GM23338 (cell line): ENCODE results near the gene TPD52L2.

Experiments
- CREB1 ChIP-seq: fragments of 250-450 bp; sonication (Bioruptor Pico); IDR thresholded peaks from 2 replicates; pipeline ENCODE4 v1.5.0; 2020; ENCODE audit warnings: low read depth, mild to moderate bottlenecking, moderate library complexity
- EZH2 ChIP-seq: fragments of 200-600 bp; sonication (generic); IDR thresholded peaks from one replicate; pipeline ENCODE4 v1.8.0; 2017; ENCODE audit warnings: antibody characterized with exemption, mild to moderate bottlenecking, low read depth; ENCODE audit not compliant: unreplicated experiment
- EZH2phosphoT487 ChIP-seq: fragments of 200-600 bp; sonication (generic); IDR thresholded peaks from one replicate; pipeline ENCODE4 v1.8.1; 2018; ENCODE audit warnings: antibody characterized with exemption; ENCODE audit not compliant: unreplicated experiment
- JUNB ChIP-seq: IDR thresholded peaks from one replicate; pipeline ENCODE4 v1.6.1; 2016; ENCODE audit warnings: antibody characterized with exemption; ENCODE audit not compliant: unreplicated experiment
- NANOG ChIP-seq: IDR thresholded peaks from 2 replicates; pipeline ENCODE4 v1.6.1; 2016; ENCODE audit warnings: antibody characterized with exemption, borderline replicate concordance
- POLR2AphosphoS5 ChIP-seq: IDR thresholded peaks from 2 replicates; pipeline ENCODE4 v1.6.1; 2016; ENCODE audit warnings: antibody characterized with exemption, low read depth
- STAT1 ChIP-seq: IDR thresholded peaks from one replicate; pipeline ENCODE4 v1.6.1; 2016; ENCODE audit warnings: antibody characterized with exemption; ENCODE audit not compliant: unreplicated experiment
- ZNF331 ChIP-seq: fragments of 250-450 bp; sonication (Bioruptor Pico); IDR thresholded peaks from 2 replicates; pipeline ENCODE4 v1.5.0; 2020; ENCODE audit warnings: low read depth, mild to moderate bottlenecking, moderate library complexity
- TF ChIP-seq, protein P1 (sequence below), 2 experiments: fragments of 200-600 bp in 1 of 2; sonication (generic) in 1 of 2; conservative IDR thresholded peaks; 2 replicates each; pipeline versions ENCODE4 v1.5.1 to v1.6.1; 2016 to 2017; ENCODE audit warnings: antibody characterized with exemption in 2 of 2, low read depth in 2 of 2, mild to moderate bottlenecking in 2 of 2, moderate library complexity in 1 of 2
- TF ChIP-seq, protein P2 (sequence below): IDR thresholded peaks from 2 replicates; pipeline ENCODE4 v1.6.1; 2016; ENCODE audit warnings: antibody characterized with exemption
- TF ChIP-seq, protein P3 (sequence below): IDR thresholded peaks from one replicate; pipeline ENCODE4 v1.6.1; 2018; ENCODE audit warnings: antibody characterized with exemption; ENCODE audit not compliant: unreplicated experiment
- TF ChIP-seq, protein P4 (sequence below): fragments of 250-450 bp; sonication (Bioruptor Pico); IDR thresholded peaks from 2 replicates; pipeline ENCODE4 v1.5.0; 2020; ENCODE audit warnings: mild to moderate bottlenecking, moderate library complexity

DNA sequence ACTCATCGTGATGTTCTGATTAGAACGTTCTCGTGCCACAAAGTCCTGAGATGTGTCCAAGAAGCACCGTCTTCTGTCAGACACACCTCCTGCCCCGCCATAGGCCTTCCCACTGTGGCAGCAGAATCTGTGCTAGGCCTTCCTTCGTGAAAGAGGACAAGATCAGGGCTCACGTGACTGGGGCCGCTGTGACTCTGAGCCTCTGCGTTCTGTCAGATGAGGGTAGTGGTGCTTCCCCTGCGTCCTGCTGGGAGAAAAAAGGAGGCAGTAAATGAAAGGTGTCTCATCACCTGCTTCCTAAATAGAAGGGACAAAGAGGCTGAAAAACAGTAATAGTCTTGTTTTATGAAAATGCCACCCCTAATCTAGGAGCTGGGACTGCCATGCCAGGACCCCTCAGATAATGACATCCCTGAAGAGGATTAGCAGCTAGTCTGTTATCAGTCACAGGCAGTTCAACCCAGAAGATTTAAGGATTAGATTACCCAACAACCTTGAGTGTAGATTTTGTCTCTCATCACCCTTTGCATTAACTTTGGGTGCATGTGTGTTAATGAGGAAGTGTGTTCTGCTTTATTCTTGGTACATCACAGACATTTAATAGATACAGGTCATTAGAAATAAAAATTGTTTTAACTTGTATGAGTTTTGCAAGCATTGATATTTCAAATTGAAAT is 34.0 kb downstream of the TPD52L2 start:
- TF ChIP-seq, protein P1, sequence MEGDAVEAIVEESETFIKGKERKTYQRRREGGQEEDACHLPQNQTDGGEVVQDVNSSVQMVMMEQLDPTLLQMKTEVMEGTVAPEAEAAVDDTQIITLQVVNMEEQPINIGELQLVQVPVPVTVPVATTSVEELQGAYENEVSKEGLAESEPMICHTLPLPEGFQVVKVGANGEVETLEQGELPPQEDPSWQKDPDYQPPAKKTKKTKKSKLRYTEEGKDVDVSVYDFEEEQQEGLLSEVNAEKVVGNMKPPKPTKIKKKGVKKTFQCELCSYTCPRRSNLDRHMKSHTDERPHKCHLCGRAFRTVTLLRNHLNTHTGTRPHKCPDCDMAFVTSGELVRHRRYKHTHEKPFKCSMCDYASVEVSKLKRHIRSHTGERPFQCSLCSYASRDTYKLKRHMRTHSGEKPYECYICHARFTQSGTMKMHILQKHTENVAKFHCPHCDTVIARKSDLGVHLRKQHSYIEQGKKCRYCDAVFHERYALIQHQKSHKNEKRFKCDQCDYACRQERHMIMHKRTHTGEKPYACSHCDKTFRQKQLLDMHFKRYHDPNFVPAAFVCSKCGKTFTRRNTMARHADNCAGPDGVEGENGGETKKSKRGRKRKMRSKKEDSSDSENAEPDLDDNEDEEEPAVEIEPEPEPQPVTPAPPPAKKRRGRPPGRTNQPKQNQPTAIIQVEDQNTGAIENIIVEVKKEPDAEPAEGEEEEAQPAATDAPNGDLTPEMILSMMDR (conservative IDR thresholded peaks at IDR 0.05; ENCODE audit: low read depth in 2 of 2) = no peak
- no peak for TF ChIP-seq POLR2AphosphoS5
- TF ChIP-seq EZH2phosphoT487 = no peak
- TF ChIP-seq JUNB = no peak
- TF ChIP-seq, protein P2, sequence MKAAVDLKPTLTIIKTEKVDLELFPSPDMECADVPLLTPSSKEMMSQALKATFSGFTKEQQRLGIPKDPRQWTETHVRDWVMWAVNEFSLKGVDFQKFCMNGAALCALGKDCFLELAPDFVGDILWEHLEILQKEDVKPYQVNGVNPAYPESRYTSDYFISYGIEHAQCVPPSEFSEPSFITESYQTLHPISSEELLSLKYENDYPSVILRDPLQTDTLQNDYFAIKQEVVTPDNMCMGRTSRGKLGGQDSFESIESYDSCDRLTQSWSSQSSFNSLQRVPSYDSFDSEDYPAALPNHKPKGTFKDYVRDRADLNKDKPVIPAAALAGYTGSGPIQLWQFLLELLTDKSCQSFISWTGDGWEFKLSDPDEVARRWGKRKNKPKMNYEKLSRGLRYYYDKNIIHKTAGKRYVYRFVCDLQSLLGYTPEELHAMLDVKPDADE = no peak
- no peak for TF ChIP-seq NANOG
- no peak for TF ChIP-seq EZH2
- TF ChIP-seq, protein P3, sequence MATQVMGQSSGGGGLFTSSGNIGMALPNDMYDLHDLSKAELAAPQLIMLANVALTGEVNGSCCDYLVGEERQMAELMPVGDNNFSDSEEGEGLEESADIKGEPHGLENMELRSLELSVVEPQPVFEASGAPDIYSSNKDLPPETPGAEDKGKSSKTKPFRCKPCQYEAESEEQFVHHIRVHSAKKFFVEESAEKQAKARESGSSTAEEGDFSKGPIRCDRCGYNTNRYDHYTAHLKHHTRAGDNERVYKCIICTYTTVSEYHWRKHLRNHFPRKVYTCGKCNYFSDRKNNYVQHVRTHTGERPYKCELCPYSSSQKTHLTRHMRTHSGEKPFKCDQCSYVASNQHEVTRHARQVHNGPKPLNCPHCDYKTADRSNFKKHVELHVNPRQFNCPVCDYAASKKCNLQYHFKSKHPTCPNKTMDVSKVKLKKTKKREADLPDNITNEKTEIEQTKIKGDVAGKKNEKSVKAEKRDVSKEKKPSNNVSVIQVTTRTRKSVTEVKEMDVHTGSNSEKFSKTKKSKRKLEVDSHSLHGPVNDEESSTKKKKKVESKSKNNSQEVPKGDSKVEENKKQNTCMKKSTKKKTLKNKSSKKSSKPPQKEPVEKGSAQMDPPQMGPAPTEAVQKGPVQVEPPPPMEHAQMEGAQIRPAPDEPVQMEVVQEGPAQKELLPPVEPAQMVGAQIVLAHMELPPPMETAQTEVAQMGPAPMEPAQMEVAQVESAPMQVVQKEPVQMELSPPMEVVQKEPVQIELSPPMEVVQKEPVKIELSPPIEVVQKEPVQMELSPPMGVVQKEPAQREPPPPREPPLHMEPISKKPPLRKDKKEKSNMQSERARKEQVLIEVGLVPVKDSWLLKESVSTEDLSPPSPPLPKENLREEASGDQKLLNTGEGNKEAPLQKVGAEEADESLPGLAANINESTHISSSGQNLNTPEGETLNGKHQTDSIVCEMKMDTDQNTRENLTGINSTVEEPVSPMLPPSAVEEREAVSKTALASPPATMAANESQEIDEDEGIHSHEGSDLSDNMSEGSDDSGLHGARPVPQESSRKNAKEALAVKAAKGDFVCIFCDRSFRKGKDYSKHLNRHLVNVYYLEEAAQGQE = no peak
- TF ChIP-seq CREB1 (CRISPR knock-in tag) = no peak
- no peak for TF ChIP-seq ZNF331 (CRISPR knock-in tag)
- TF ChIP-seq STAT1 = no peak
- TF ChIP-seq, protein P4, sequence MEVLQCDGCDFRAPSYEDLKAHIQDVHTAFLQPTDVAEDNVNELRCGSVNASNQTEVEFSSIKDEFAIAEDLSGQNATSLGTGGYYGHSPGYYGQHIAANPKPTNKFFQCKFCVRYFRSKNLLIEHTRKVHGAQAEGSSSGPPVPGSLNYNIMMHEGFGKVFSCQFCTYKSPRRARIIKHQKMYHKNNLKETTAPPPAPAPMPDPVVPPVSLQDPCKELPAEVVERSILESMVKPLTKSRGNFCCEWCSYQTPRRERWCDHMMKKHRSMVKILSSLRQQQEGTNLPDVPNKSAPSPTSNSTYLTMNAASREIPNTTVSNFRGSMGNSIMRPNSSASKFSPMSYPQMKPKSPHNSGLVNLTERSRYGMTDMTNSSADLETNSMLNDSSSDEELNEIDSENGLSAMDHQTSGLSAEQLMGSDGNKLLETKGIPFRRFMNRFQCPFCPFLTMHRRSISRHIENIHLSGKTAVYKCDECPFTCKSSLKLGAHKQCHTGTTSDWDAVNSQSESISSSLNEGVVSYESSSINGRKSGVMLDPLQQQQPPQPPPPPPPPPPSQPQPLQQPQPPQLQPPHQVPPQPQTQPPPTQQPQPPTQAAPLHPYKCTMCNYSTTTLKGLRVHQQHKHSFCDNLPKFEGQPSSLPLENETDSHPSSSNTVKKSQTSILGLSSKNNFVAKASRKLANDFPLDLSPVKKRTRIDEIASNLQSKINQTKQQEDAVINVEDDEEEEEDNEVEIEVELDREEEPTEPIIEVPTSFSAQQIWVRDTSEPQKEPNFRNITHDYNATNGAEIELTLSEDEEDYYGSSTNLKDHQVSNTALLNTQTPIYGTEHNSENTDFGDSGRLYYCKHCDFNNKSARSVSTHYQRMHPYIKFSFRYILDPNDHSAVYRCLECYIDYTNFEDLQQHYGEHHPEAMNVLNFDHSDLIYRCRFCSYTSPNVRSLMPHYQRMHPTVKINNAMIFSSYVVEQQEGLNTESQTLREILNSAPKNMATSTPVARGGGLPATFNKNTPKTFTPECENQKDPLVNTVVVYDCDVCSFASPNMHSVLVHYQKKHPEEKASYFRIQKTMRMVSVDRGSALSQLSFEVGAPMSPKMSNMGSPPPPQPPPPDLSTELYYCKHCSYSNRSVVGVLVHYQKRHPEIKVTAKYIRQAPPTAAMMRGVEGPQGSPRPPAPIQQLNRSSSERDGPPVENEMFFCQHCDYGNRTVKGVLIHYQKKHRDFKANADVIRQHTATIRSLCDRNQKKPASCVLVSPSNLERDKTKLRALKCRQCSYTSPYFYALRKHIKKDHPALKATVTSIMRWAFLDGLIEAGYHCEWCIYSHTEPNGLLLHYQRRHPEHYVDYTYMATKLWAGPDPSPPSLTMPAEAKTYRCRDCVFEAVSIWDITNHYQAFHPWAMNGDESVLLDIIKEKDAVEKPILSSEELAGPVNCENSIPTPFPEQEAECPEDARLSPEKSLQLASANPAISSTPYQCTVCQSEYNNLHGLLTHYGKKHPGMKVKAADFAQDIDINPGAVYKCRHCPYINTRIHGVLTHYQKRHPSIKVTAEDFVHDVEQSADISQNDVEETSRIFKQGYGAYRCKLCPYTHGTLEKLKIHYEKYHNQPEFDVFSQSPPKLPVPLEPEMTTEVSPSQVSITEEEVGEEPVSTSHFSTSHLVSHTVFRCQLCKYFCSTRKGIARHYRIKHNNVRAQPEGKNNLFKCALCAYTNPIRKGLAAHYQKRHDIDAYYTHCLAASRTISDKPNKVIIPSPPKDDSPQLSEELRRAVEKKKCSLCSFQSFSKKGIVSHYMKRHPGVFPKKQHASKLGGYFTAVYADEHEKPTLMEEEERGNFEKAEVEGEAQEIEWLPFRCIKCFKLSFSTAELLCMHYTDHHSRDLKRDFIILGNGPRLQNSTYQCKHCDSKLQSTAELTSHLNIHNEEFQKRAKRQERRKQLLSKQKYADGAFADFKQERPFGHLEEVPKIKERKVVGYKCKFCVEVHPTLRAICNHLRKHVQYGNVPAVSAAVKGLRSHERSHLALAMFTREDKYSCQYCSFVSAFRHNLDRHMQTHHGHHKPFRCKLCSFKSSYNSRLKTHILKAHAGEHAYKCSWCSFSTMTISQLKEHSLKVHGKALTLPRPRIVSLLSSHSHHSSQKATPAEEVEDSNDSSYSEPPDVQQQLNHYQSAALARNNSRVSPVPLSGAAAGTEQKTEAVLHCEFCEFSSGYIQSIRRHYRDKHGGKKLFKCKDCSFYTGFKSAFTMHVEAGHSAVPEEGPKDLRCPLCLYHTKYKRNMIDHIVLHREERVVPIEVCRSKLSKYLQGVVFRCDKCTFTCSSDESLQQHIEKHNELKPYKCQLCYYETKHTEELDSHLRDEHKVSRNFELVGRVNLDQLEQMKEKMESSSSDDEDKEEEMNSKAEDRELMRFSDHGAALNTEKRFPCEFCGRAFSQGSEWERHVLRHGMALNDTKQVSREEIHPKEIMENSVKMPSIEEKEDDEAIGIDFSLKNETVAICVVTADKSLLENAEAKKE = no peak
